Type B pancreatic cell (in vitro differentiated cells): Measurements from ENCODE around the gene SEMA4D. TPM values are rescaled to one million over a fixed set of nuclear protein-coding genes. Genes with fewer than 3 reads are reported as not detected.

Experiments
- DNase-seq: peaks from one replicate; pipeline ENCODE4 v3.0.0; 2021; ENCODE audit warnings: mixed read lengths; ENCODE audit not compliant: unreplicated experiment; ENCODE audit errors: extremely low spot score
- H3K27ac Mint-ChIP-seq: 2 replicates; pipeline ENCODE4 v1.8.0; 2021; ENCODE audit warnings: mild to moderate bottlenecking, mixed read lengths
- H3K27me3 Mint-ChIP-seq: 2 replicates; pipeline ENCODE4 v1.8.0; 2021; ENCODE audit warnings: mixed read lengths
- H3K36me3 Mint-ChIP-seq: 2 replicates; pipeline ENCODE4 v1.8.0; 2021; ENCODE audit warnings: mixed read lengths
- H3K4me1 Mint-ChIP-seq: one replicate; pipeline ENCODE4 v1.8.0; 2021; ENCODE audit warnings: mixed read lengths; ENCODE audit not compliant: unreplicated experiment
- H3K4me3 Mint-ChIP-seq: 2 replicates; pipeline ENCODE4 v1.8.0; 2021; ENCODE audit warnings: mild to moderate bottlenecking, mixed read lengths
- H3K9me3 Mint-ChIP-seq: 2 replicates; pipeline ENCODE4 v1.8.0; 2021; ENCODE audit warnings: mixed read lengths
- CTCF ChIP-seq: fragments of 200-600 bp; sonication (generic); conservative IDR thresholded peaks from 2 replicates; pipeline ENCODE4 v1.5.0; 2021; ENCODE audit warnings: antibody characterized with exemption, mild to moderate bottlenecking
- total RNA-seq: library from RNA; stranded (reverse); gene quantifications from 2 replicates; pipeline ENCODE4 v1.2.1, GENCODE V29; 2021; ENCODE audit warnings: low replicate concordance

The SEMA4D gene
- total RNA-seq, 1 donor from 2014 or later = 32.3 TPM

- Mint-ChIP-seq H3K27ac (no peak overlapping the region), H3K27me3 (no peaks in the 10 kb centered on the region), H3K4me1 (peaks cover 22% of the 10 kb centered on the region), H3K4me3 (no peak overlapping the region), H3K9me3 (no peaks in the 10 kb centered on the region), H3K36me3 (peaks cover 3% of the 10 kb centered on the region)
- DNase-seq = no peak
- no peak for TF ChIP-seq CTCF
Observed at GRCh38 chr9:89422151-89422975, 75.5 kb downstream of the SEMA4D start.

GRCh38 chr9:89421595-89421994 lies 76.3 kb downstream of the SEMA4D start:
- no peak overlapping the region for H3K4me3 Mint-ChIP-seq
- H3K27me3 Mint-ChIP-seq = no peaks in the 10 kb centered on the region
- DNase-seq = no peak
- H3K36me3 Mint-ChIP-seq = peaks cover 3% of the 10 kb centered on the region
- no peak for TF ChIP-seq CTCF
- H3K27ac Mint-ChIP-seq = no peak overlapping the region
- peaks cover 18% of the 10 kb centered on the region for H3K4me1 Mint-ChIP-seq
- H3K9me3 Mint-ChIP-seq = no peaks in the 10 kb centered on the region

GRCh38 chr9:89420397-89421178 lies 77.3 kb downstream of the SEMA4D start:
- Mint-ChIP-seq H3K4me3 (no peak overlapping the region), H3K27me3 (no peaks in the 10 kb centered on the region), H3K27ac (no peak overlapping the region), H3K9me3 (no peaks in the 10 kb centered on the region), H3K4me1 (peaks cover 11% of the 10 kb centered on the region), H3K36me3 (peaks cover 3% of the 10 kb centered on the region)
- no peak for DNase-seq
- TF ChIP-seq CTCF = no peak

- Mint-ChIP-seq H3K27me3 (no peaks in the 10 kb centered on the region), H3K4me3 (no peak overlapping the region), H3K36me3 (peaks cover 3% of the 10 kb centered on the region), H3K4me1 (peaks cover 11% of the 10 kb centered on the region), H3K27ac (no peak overlapping the region), H3K9me3 (no peaks in the 10 kb centered on the region)
- DNase-seq = no peak
- TF ChIP-seq CTCF = no peak
Observed at GRCh38 chr9:89419978-89420394, 77.9 kb downstream of the SEMA4D start.

GRCh38 chr9:89418882-89419640 lies 78.9 kb downstream of the SEMA4D start:
- TF ChIP-seq CTCF = no peak
- Mint-ChIP-seq H3K9me3 (no peaks in the 10 kb centered on the region), H3K27ac (no peak overlapping the region), H3K4me1 (peaks cover 11% of the 10 kb centered on the region), H3K4me3 (no peak overlapping the region), H3K36me3 (peaks cover 3% of the 10 kb centered on the region), H3K27me3 (no peaks in the 10 kb centered on the region)
- no peak for DNase-seq
